H9 (cell line): ENCODE measurements around the gene SLC8B1. TPM values are rescaled to one million over a fixed set of nuclear protein-coding genes. Genes with fewer than 3 reads are reported as not detected.

Experiments
- DNase-seq: peaks from one replicate; pipeline ENCODE4 v3.0.0-alpha.2; 2017
- H2AFZ ChIP-seq: one replicate; pipeline ENCODE4 v1.6.1; 2013; ENCODE audit warnings: mild to moderate bottlenecking, low read length, control low read depth, moderate library complexity
- H2AK5ac ChIP-seq: 2 replicates; pipeline ENCODE4 v1.6.1; 2013; ENCODE audit warnings: low read length, control low read depth, mixed read lengths; ENCODE audit not compliant: insufficient read length
- H2BK120ac ChIP-seq: one replicate; pipeline ENCODE4 v1.6.1; 2013; ENCODE audit warnings: low read depth, mild to moderate bottlenecking, low read length, control low read depth, inconsistent platforms; ENCODE audit not compliant: poor library complexity, severe bottlenecking
- H2BK12ac ChIP-seq: 2 replicates; pipeline ENCODE4 v1.6.1; 2013; ENCODE audit warnings: low read length, control low read depth, mixed read lengths, low read depth; ENCODE audit not compliant: insufficient read length
- H2BK15ac ChIP-seq: 2 replicates; pipeline ENCODE4 v1.6.1; 2013; ENCODE audit warnings: low read depth, low read length, control low read depth
- H2BK20ac ChIP-seq: one replicate; pipeline ENCODE4 v1.6.1; 2013; ENCODE audit warnings: low read depth, mild to moderate bottlenecking, low read length, control low read depth, inconsistent platforms; ENCODE audit not compliant: poor library complexity, severe bottlenecking
- H2BK5ac ChIP-seq: 2 replicates; pipeline ENCODE4 v1.6.1; 2013; ENCODE audit warnings: low read length, control low read depth, mixed read lengths; ENCODE audit not compliant: insufficient read length
- H3K14ac ChIP-seq: 2 replicates; pipeline ENCODE4 v1.6.1; 2013; ENCODE audit warnings: low read length, control low read depth; ENCODE audit not compliant: insufficient read depth
- H3K18ac ChIP-seq: 2 replicates; pipeline ENCODE4 v1.6.1; 2013; ENCODE audit warnings: low read depth, mild to moderate bottlenecking, mixed read lengths, low read length, control low read depth; ENCODE audit not compliant: insufficient read length
- H3K23ac ChIP-seq: 2 replicates; pipeline ENCODE4 v1.6.1; 2013; ENCODE audit warnings: low read length, control low read depth, mixed read lengths, low read depth; ENCODE audit not compliant: insufficient read length
- H3K23me2 ChIP-seq: 2 replicates; pipeline ENCODE4 v1.6.1; 2013; ENCODE audit warnings: low read depth, mild to moderate bottlenecking, mixed read lengths, low read length, control low read depth; ENCODE audit not compliant: insufficient read length, poor library complexity, severe bottlenecking
- H3K27ac ChIP-seq: 2 replicates; pipeline ENCODE4 v1.5.1; 2013; ENCODE audit warnings: low read length, control low read depth, mixed read lengths, low read depth; ENCODE audit not compliant: insufficient read length
- H3K27me3 ChIP-seq: 2 replicates; pipeline ENCODE4 v1.6.1; 2013; ENCODE audit warnings: low read length, control low read depth, inconsistent platforms; ENCODE audit not compliant: insufficient read depth
- H3K4ac ChIP-seq: 2 replicates; pipeline ENCODE4 v1.6.1; 2013; ENCODE audit warnings: low read depth, mild to moderate bottlenecking, control low read depth, inconsistent platforms, low read length, moderate library complexity
- H3K4me1 ChIP-seq: 2 replicates; pipeline ENCODE4 v1.6.1; 2013; ENCODE audit warnings: low read length, control low read depth, inconsistent platforms; ENCODE audit not compliant: insufficient read depth
- H3K4me2 ChIP-seq: 2 replicates; pipeline ENCODE4 v1.6.1; 2013; ENCODE audit warnings: low read length, control low read depth, mixed read lengths; ENCODE audit not compliant: insufficient read length, insufficient read depth
- H3K56ac ChIP-seq: 2 replicates; pipeline ENCODE4 v1.6.1; 2013; ENCODE audit warnings: low read depth, mild to moderate bottlenecking, mixed read lengths, low read length, control low read depth; ENCODE audit not compliant: insufficient read length
- H3K79me1 ChIP-seq: 2 replicates; pipeline ENCODE4 v1.6.1; 2013; ENCODE audit warnings: low read depth, mild to moderate bottlenecking, moderate library complexity, low read length, control low read depth, inconsistent platforms; ENCODE audit not compliant: insufficient read depth, poor library complexity, severe bottlenecking
- H3K79me2 ChIP-seq: 2 replicates; pipeline ENCODE4 v1.6.1; 2013; ENCODE audit warnings: low read length, control low read depth, inconsistent platforms; ENCODE audit not compliant: insufficient read depth
- H3K9ac ChIP-seq: 2 replicates; pipeline ENCODE4 v1.6.1; 2013; ENCODE audit warnings: low read length, control low read depth, mixed read lengths; ENCODE audit not compliant: insufficient read length; ENCODE audit errors: extremely low read depth
- H3K9me3 ChIP-seq: one replicate; pipeline ENCODE4 v1.6.1; 2013; ENCODE audit warnings: low read depth, low read length, inconsistent platforms; ENCODE audit not compliant: control insufficient read depth
- H3T11ph ChIP-seq: one replicate; pipeline ENCODE4 v1.6.1; 2013; ENCODE audit warnings: mild to moderate bottlenecking, low read length, control low read depth, inconsistent platforms
- H4K20me1 ChIP-seq: one replicate; pipeline ENCODE4 v1.6.1; 2013; ENCODE audit not compliant: control insufficient read depth, insufficient read length, insufficient read depth
- H4K5ac ChIP-seq: 2 replicates; pipeline ENCODE4 v1.6.1; 2013; ENCODE audit warnings: low read depth, mild to moderate bottlenecking, mixed read lengths, low read length, control low read depth; ENCODE audit not compliant: insufficient read length
- H4K8ac ChIP-seq: replicated peaks from 2 replicates; pipeline ENCODE4 v1.6.1; 2013; ENCODE audit warnings: low read length, control low read depth, mixed read lengths, low read depth; ENCODE audit not compliant: insufficient read length
- H4K91ac ChIP-seq: 2 replicates; pipeline ENCODE4 v1.6.1; 2013; ENCODE audit warnings: low read depth, mild to moderate bottlenecking, moderate library complexity, mixed read lengths, low read length, control low read depth; ENCODE audit not compliant: insufficient read length
- H3K27ac Mint-ChIP-seq, 3 experiments: 2 replicates in 2 of 3; 3 replicates in 1 of 3; pipeline ENCODE4 v1.8.0; 2020 to 2021; ENCODE audit warnings: mixed read lengths in 3 of 3, mild to moderate bottlenecking in 1 of 3, moderate library complexity in 1 of 3
- H3K27me3 Mint-ChIP-seq: 2 replicates; pipeline ENCODE4 v1.8.0; 2021; ENCODE audit warnings: low read depth, mild to moderate bottlenecking, moderate library complexity, mixed read lengths
- H3K36me3 Mint-ChIP-seq, 3 experiments: 2 replicates in 2 of 3; 3 replicates in 1 of 3; pipeline ENCODE4 v1.8.0; 2020 to 2021; ENCODE audit warnings: low read depth in 3 of 3, mixed read lengths in 3 of 3; ENCODE audit not compliant: insufficient read depth in 1 of 3
- H3K4me1 Mint-ChIP-seq, 2 experiments: 2 replicates each; pipeline ENCODE4 v1.8.0; 2020; ENCODE audit warnings: mixed read lengths in 2 of 2
- H3K4me3 Mint-ChIP-seq, 2 experiments: 2 replicates in 1 of 2; 3 replicates in 1 of 2; pipeline ENCODE4 v1.8.0; 2020 to 2021; ENCODE audit warnings: mild to moderate bottlenecking in 2 of 2, mixed read lengths in 2 of 2, moderate library complexity in 1 of 2
- H3K9me3 Mint-ChIP-seq, 2 experiments: 2 replicates in 1 of 2; 3 replicates in 1 of 2; pipeline ENCODE4 v1.8.0; 2020; ENCODE audit warnings: mild to moderate bottlenecking in 2 of 2, mixed read lengths in 2 of 2, moderate library complexity in 1 of 2
- WGBS: extraction: QIAGEN DNeasy Blood & Tissue Kit; methylation state at CpG from one replicate; pipeline ENCODE4 v1.1.7; 2013; ENCODE audit warnings: missing lambda C conversion rate, low lambda C conversion rate, mixed read lengths; ENCODE audit not compliant: insufficient read length; ENCODE audit errors: extremely low coverage; 5-methylcytosine and 5-hydroxymethylcytosine counted together
- total RNA-seq: library from RNA; stranded (reverse); gene quantifications from 2 replicates; pipeline ENCODE4 v1.2.1, GENCODE V29; 2021
- TF ChIP-seq, protein P1 (sequence below): fragments of 200-600 bp; sonication (generic); conservative IDR thresholded peaks from 3 replicates; pipeline ENCODE4 v1.8.0; 2021; ENCODE audit warnings: antibody characterized with exemption, mild to moderate bottlenecking

SLC8B1 gene
- total RNA-seq, 1 experiment from 2014 or later, result 10.4 TPM

DNA sequence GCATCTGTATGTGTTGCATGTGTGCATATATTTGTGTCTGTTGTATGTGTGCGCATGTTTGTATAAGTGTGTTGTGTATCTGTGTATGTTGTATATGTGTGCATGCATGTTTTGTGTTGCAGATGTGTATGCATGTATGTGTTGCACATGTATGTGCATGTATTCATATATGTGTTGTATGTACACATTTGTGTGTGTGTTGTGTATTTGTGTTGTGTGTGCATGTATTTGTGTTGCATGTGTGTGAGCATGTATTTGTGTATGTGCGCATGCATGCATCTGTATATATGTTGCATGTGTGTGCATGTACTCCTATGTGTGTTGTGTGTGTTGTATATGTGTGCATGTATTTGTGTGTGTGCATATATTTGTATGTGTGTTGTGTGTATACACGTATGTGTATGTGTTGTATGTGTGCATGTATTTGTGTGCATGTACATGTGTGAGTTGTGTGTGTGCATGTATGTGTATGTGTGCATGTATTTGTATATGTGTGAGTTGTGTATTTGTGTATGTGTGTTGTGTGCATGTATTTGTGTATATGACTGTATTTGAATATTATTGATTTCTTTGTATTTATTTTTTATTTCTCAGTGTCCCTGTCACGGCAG, 16.8 kb downstream of the SLC8B1 start:
- Histone ChIP-seq H2AK5ac (no peak overlapping the region), H4K5ac (no peak overlapping the region), H3K23ac (no peak overlapping the region), H3T11ph (no peak overlapping the region), H2BK20ac (no peak overlapping the region), H4K91ac (no peak overlapping the region), H2BK15ac (no peak overlapping the region), H3K23me2 (no peaks in the 10 kb centered on the region), H3K9ac (no peak overlapping the region), H4K8ac (no peak overlapping the region), H3K4me2 (no peak overlapping the region), H2AFZ (no peak overlapping the region), H3K4me1 (no peaks in the 10 kb centered on the region), H3K14ac (no peak overlapping the region), H3K79me1 (no peaks in the 10 kb centered on the region), H2BK120ac (no peak overlapping the region), H3K56ac (no peak overlapping the region), H4K20me1 (no peaks in the 10 kb centered on the region), H3K9me3 (no peaks in the 10 kb centered on the region), H3K27ac (no peak overlapping the region), H3K27me3 (no peaks in the 10 kb centered on the region), H3K4ac (no peak overlapping the region), H3K18ac (no peak overlapping the region), H3K79me2 (no peaks in the 10 kb centered on the region), H2BK12ac (no peak overlapping the region), H2BK5ac (no peak overlapping the region)
- no CpG with 5 or more reads among the region's 4 CpGs for WGBS
- Mint-ChIP-seq H3K36me3 (peaks cover 18 to 49% (median 24%) of the 10 kb centered on the region in 3 experiments), H3K27me3 (no peaks in the 10 kb centered on the region), H3K4me3 (no peak overlapping the region), H3K27ac (peak overlapping the region in 1 of 3 experiments; percentile 72; a peak in 1 of 7 replicates), H3K4me1 (peaks cover 3 to 10% of the 10 kb centered on the region in 2 experiments; a peak in 2 of 4 replicates), H3K9me3 (peaks cover 0 to 3% of the 10 kb centered on the region in 2 experiments; a peak in 3 of 5 replicates)
- no peak for DNase-seq
- TF ChIP-seq, protein P1, sequence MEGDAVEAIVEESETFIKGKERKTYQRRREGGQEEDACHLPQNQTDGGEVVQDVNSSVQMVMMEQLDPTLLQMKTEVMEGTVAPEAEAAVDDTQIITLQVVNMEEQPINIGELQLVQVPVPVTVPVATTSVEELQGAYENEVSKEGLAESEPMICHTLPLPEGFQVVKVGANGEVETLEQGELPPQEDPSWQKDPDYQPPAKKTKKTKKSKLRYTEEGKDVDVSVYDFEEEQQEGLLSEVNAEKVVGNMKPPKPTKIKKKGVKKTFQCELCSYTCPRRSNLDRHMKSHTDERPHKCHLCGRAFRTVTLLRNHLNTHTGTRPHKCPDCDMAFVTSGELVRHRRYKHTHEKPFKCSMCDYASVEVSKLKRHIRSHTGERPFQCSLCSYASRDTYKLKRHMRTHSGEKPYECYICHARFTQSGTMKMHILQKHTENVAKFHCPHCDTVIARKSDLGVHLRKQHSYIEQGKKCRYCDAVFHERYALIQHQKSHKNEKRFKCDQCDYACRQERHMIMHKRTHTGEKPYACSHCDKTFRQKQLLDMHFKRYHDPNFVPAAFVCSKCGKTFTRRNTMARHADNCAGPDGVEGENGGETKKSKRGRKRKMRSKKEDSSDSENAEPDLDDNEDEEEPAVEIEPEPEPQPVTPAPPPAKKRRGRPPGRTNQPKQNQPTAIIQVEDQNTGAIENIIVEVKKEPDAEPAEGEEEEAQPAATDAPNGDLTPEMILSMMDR, result no peak
